ENCODE measurements around the gene SWT1. TPM values are rescaled to one million over a fixed set of nuclear protein-coding genes. Genes with fewer than 3 reads are reported as not detected.

Gene SWT1
- total and polyA plus RNA-seq, 9 of the 15 experiments (the other 6 are each of a cell fraction or from before 2014, with no cell fraction given), result 1.5 to 3.4 (median 2.3) TPM

- ATAC-seq, result no peak
- TSS peak; percentile 75 for BruUV-seq (replicated peaks)
- under 1% methylated on average over 20 of the region's 20 CpGs for WGBS (ENCODE audit: insufficient coverage, low coverage, missing lambda C conversion rate)
- Histone ChIP-seq H3K4me2 (ENCODE audit: insufficient read depth, low read length) (peak overlapping the region; percentile 95), H3K4me1 (replicated peaks in 1 of 2; ENCODE audit: control insufficient read depth in 2 of 2, insufficient read depth in 2 of 2, low read length in 2 of 2) (peaks cover 10 to 16% of the 10 kb centered on the region in 2 experiments; a peak in 3 of 5 replicates), H2AFZ (ENCODE audit: low read depth, low read length) (peak overlapping the region; percentile 92), H3K27ac (ENCODE audit: extremely low read depth, low read depth, low read length) (peak overlapping the region; percentile 80), H4K20me1 (replicated peaks; ENCODE audit: control insufficient read depth, insufficient read depth, low read length) (no peaks in the 10 kb centered on the region), H3K9ac (ENCODE audit: insufficient read depth in 1 of 2, low read depth in 2 of 2, low read length in 2 of 2) (peak overlapping the region; percentile 89 to 92), H3K79me2 (ENCODE audit: control insufficient read depth, insufficient read depth, low read length) (peaks cover 41% of the 10 kb centered on the region), H3K9me1 (ENCODE audit: control insufficient read depth, insufficient read depth, low read length) (no peaks in the 10 kb centered on the region), H3K27me3 (ENCODE audit: control insufficient read depth in 2 of 2, insufficient read depth in 2 of 2, low read length in 2 of 2) (no peaks in the 10 kb centered on the region), H3K36me3 (ENCODE audit: control insufficient read depth, insufficient read depth, low read length) (no peaks in the 10 kb centered on the region), H3K9me3 (replicated peaks; ENCODE audit: control insufficient read depth, insufficient read depth, low read depth, low read length) (no peaks in the 10 kb centered on the region), H3K4me3 (peak overlapping the region; percentile 87)
- peak in 1 of 4 experiments; percentile 30 for DNase-seq (ENCODE audit: extremely low read depth in 1 of 4, low spot score in 3 of 4)
- in situ Hi-C loops (cut with MboI) (no loop called here), intact Hi-C loops (cut with micrococcal nuclease) (loop anchor here (5.0 kb wide), 1 partner anchor 401 kb away; no protein-coding TSS in a partner anchor)
- ChIA-PET CTCF (ENCODE audit: low intra/inter-chr PET ratio) (interaction anchor here (0.8 kb wide), 1 partner anchor 176 kb away, joined by 3 read pairs; no protein-coding TSS in a partner anchor), POLR2A (interaction anchor here (0.6 to 2.3 kb wide), 9 partner anchors 8 to 784 kb away, joined by 3 to 12 read pairs (median 4); no protein-coding TSS in a partner anchor)
- FAIRE-seq, result no peak
- TF ChIP-seq TGIF2 (CRISPR knock-in tag; IDR thresholded peaks at IDR 0.05) (no peak), ZNF395 (CRISPR knock-in tag; IDR thresholded peaks at IDR 0.05) (0 out of 2 replicates have a peak, but pooled peaks have one; percentile 19), ZBTB2 (IDR thresholded peaks at IDR 0.05) (no peak), POLR2G (IDR thresholded peaks at IDR 0.05; ENCODE audit: low read depth, low read length) (no peak), FOS (IDR thresholded peaks at IDR 0.05; ENCODE audit: extremely low read depth, insufficient read length) (no peak), SPI1 (IDR thresholded peaks at IDR 0.05; ENCODE audit: borderline replicate concordance, low read depth, low read length) (no peak), PRPF4 (IDR thresholded peaks at IDR 0.05; ENCODE audit: insufficient read depth, low read depth, low read length, poor library complexity, severe bottlenecking) (no peak), MAZ (CRISPR knock-in tag; conservative IDR thresholded peaks at IDR 0.05 in 1 of 2, IDR thresholded peaks at IDR 0.05 in 1 of 2) (no peak)
These were observed 839 bp downstream of the SWT1 start for GRCh38 chr1:185157599-185158412.
